ENCODE data around the gene ACOT12. TPM values are rescaled to one million over a fixed set of nuclear protein-coding genes. Genes with fewer than 3 reads are reported as not detected.

Gene ACOT12
- total RNA-seq, 1 donor from 2014 or later: not detected

DNA sequence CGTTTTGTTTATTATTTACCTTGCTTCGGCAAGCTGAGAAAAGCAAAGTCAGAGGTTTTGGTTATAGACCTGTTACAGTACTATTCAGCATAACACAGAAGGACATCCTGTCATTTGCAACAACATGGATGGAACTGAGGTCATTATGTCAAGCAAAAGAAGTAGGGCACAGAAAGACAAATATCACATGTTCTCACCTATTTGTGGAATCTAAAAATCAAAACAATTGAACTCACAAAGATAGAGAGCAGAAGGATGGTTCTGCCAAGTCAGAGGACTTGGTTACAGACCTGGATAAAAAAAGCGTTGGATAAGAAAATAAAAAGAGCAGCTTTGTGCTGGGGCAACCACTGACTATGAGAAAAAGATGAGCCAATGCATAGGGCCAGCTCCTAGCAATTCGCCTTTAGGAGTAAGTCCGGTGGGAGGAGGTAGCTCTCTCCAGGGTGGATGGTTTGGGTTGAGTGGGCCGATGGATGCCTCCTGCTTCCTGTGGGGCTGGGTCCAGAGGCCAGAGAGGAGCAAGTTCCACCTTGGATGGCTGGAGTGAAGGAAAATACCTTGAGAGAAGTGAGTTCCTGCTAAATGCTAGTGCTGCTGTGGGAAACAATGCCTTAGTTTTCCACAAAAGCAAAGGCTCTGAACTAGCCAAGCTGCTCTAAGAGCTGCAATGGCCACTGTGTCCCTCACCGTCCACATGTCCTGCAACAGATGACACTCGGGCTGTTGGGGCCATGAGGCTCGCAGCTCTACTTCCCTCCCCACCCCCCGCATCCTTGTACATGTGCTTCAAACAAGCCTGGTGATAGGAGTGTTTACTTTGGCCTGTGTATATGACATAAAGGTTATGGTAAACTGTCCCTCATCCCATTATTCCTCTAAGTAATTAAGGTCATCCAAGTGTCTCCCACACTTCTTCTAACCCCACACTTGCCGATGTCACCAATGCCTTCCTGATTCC, 38.4 kb downstream of the ACOT12 start:
- H3K4me1 Mint-ChIP-seq: peaks cover 11% of the 10 kb centered on the region
- no peak overlapping the region for H3K27ac Mint-ChIP-seq (ENCODE audit: unreplicated experiment)
- no peaks in the 10 kb centered on the region for H3K36me3 Mint-ChIP-seq (ENCODE audit: low read depth)
- TF ChIP-seq, protein P1, sequence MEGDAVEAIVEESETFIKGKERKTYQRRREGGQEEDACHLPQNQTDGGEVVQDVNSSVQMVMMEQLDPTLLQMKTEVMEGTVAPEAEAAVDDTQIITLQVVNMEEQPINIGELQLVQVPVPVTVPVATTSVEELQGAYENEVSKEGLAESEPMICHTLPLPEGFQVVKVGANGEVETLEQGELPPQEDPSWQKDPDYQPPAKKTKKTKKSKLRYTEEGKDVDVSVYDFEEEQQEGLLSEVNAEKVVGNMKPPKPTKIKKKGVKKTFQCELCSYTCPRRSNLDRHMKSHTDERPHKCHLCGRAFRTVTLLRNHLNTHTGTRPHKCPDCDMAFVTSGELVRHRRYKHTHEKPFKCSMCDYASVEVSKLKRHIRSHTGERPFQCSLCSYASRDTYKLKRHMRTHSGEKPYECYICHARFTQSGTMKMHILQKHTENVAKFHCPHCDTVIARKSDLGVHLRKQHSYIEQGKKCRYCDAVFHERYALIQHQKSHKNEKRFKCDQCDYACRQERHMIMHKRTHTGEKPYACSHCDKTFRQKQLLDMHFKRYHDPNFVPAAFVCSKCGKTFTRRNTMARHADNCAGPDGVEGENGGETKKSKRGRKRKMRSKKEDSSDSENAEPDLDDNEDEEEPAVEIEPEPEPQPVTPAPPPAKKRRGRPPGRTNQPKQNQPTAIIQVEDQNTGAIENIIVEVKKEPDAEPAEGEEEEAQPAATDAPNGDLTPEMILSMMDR (conservative IDR thresholded peaks at IDR 0.05): no peak
- H3K4me3 Mint-ChIP-seq: no peak overlapping the region
- H3K9me3 Mint-ChIP-seq: no peaks in the 10 kb centered on the region
- no peak for DNase-seq (ENCODE audit: low read depth, low spot score)
- no peaks in the 10 kb centered on the region for H3K27me3 Mint-ChIP-seq (ENCODE audit: low read depth)

GRCh38 chr5:81354093-81354492, 39.8 kb downstream of the ACOT12 start:
- Mint-ChIP-seq H3K36me3 (ENCODE audit: low read depth) (no peaks in the 10 kb centered on the region), H3K4me1 (peaks cover 4% of the 10 kb centered on the region), H3K9me3 (no peaks in the 10 kb centered on the region)

DNA sequence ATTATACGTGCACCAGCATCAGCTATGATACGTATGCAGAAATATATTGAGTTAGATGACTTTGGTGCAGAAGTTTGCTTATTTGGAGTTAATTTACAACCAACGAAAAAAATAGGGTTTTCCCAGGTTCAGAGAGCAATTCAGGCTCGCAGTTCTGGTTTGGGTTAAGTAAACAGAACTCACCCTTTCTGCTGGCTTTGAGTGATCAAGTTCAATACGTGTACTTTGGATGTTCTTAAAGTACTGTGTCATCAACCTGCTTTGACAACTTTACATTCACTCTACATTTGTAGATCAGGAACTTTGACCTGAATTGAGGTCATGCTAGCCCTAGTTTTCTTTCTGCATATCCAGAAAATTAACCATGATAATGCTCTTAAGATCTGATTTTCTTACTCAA, 40.7 kb downstream of the ACOT12 start:
- Mint-ChIP-seq H3K4me1 (no peaks in the 10 kb centered on the region), H3K36me3 (ENCODE audit: low read depth) (no peaks in the 10 kb centered on the region), H3K27ac (ENCODE audit: unreplicated experiment) (no peak overlapping the region), H3K9me3 (no peaks in the 10 kb centered on the region), H3K4me3 (no peak overlapping the region), H3K27me3 (ENCODE audit: low read depth) (no peaks in the 10 kb centered on the region)
- DNase-seq (ENCODE audit: low read depth, low spot score): no peak
- TF ChIP-seq, protein P1 (conservative IDR thresholded peaks at IDR 0.05): no peak

More at GRCh38 chr5:81354093-81354492, 39.8 kb downstream of the ACOT12 start:
- H3K27ac Mint-ChIP-seq (ENCODE audit: unreplicated experiment): no peak overlapping the region
- no peak for DNase-seq (ENCODE audit: low read depth, low spot score)
- TF ChIP-seq, protein P1 (conservative IDR thresholded peaks at IDR 0.05): no peak
- H3K27me3 Mint-ChIP-seq (ENCODE audit: low read depth): no peaks in the 10 kb centered on the region
- H3K4me3 Mint-ChIP-seq: no peak overlapping the region

DNA sequence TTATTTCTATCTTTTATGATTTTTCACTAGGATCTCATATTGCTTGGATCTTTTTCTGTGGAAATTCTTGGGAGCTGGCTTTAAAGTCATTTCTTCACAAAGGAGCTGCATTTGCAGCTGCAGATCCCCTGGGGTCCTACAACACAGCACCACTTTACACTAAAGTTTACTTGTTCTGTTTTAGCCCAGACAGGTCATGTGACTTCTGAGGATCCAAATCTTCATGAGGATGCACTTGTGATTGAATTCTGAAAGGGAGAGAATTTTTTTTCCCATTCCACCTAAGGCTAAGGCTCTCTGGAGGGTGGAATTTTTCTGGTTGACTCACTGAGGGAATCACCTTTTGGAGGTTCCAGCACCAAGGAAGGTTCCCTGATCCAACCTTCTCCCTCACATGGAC, 43.4 kb downstream of the ACOT12 start:
- no peak for DNase-seq (ENCODE audit: low read depth, low spot score)
- H3K9me3 Mint-ChIP-seq: no peaks in the 10 kb centered on the region
- no peaks in the 10 kb centered on the region for H3K4me1 Mint-ChIP-seq
- no peak overlapping the region for H3K27ac Mint-ChIP-seq (ENCODE audit: unreplicated experiment)
- no peaks in the 10 kb centered on the region for H3K36me3 Mint-ChIP-seq (ENCODE audit: low read depth)
- TF ChIP-seq, protein P1 (conservative IDR thresholded peaks at IDR 0.05): no peak
- H3K27me3 Mint-ChIP-seq (ENCODE audit: low read depth): no peaks in the 10 kb centered on the region
- no peak overlapping the region for H3K4me3 Mint-ChIP-seq

DNA sequence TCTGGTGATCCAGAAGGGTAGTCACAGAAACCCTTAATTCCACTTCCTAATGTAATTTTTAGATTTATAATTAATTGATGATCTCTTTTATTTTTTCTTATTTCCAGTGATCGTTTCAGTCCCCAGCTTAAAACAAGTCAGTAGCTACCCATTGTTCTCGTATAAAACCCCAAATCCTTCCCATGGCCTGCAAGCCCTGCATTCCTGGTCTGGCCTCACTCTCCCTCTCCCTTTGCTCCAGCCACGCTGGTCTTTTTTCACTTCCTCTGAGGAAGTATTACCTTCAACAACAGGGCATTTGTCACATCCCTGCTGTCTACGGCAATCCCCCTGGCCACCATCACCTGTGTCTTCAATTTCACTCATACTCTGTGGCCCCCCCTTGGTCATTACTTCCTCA, 44.8 kb downstream of the ACOT12 start:
- Mint-ChIP-seq H3K9me3 (no peaks in the 10 kb centered on the region), H3K4me1 (no peaks in the 10 kb centered on the region), H3K36me3 (ENCODE audit: low read depth) (no peaks in the 10 kb centered on the region), H3K27ac (ENCODE audit: unreplicated experiment) (no peak overlapping the region), H3K4me3 (no peak overlapping the region), H3K27me3 (ENCODE audit: low read depth) (no peaks in the 10 kb centered on the region)
- no peak for DNase-seq (ENCODE audit: low read depth, low spot score)
- TF ChIP-seq, protein P1 (conservative IDR thresholded peaks at IDR 0.05): no peak

Data from neural crest cell (in vitro differentiated cells).